ENCODE measurements around the gene RPS16. TPM values are rescaled to one million over a fixed set of nuclear protein-coding genes. Genes with fewer than 3 reads are reported as not detected.

The RPS16 gene
- total RNA-seq, 1 donor: 44.9 TPM

GRCh38 chr19:39434123-39435076, 1.3 kb downstream of the RPS16 start:
- no peak for TF ChIP-seq CTCF (IDR thresholded peaks at IDR 0.05; ENCODE audit: extremely low read depth, low read depth, low read length)
- H4K20me1 ChIP-seq (ENCODE audit: insufficient read depth, low read length): peaks cover 20% of the 10 kb centered on the region
- peak overlapping the region; percentile 93 for H3K4me3 ChIP-seq (ENCODE audit: insufficient read depth, low read length)
- peak overlapping the region; percentile 88 for H3K4me2 ChIP-seq (ENCODE audit: insufficient read depth, low read length)
- H3K27me3 ChIP-seq (ENCODE audit: insufficient read depth, low read length): no peaks in the 10 kb centered on the region
- peak overlapping the region; percentile 96 for H3K27ac ChIP-seq (ENCODE audit: low read depth, low read length)
- DNase-seq (ENCODE audit: insufficient read length, low spot score, missing footprints): peak; percentile 61
- H3K4me1 ChIP-seq (ENCODE audit: insufficient read depth, low read length): peaks cover 28% of the 10 kb centered on the region
- H2AFZ ChIP-seq (ENCODE audit: low read length): no peak overlapping the region
- H3K9me3 ChIP-seq (ENCODE audit: low read depth, low read length): no peaks in the 10 kb centered on the region
- peaks cover 30% of the 10 kb centered on the region for H3K36me3 ChIP-seq (ENCODE audit: insufficient read depth, low read length)
- peaks cover 29% of the 10 kb centered on the region for H3K79me2 ChIP-seq (ENCODE audit: insufficient read depth, low read length)

GRCh38 chr19:39433480-39434079, 2.2 kb downstream of the RPS16 start:
- Histone ChIP-seq H3K4me2 (ENCODE audit: insufficient read depth, low read length) (peak overlapping the region; percentile 88), H3K4me1 (ENCODE audit: insufficient read depth, low read length) (peaks cover 34% of the 10 kb centered on the region), H4K20me1 (ENCODE audit: insufficient read depth, low read length) (peaks cover 20% of the 10 kb centered on the region), H3K36me3 (ENCODE audit: insufficient read depth, low read length) (peaks cover 30% of the 10 kb centered on the region), H3K79me2 (ENCODE audit: insufficient read depth, low read length) (peaks cover 29% of the 10 kb centered on the region), H3K4me3 (ENCODE audit: insufficient read depth, low read length) (no peak overlapping the region), H3K9me3 (ENCODE audit: low read depth, low read length) (no peaks in the 10 kb centered on the region), H3K27me3 (ENCODE audit: insufficient read depth, low read length) (no peaks in the 10 kb centered on the region), H3K27ac (ENCODE audit: low read depth, low read length) (peak overlapping the region; percentile 96), H2AFZ (ENCODE audit: low read length) (no peak overlapping the region)
- no peak for TF ChIP-seq CTCF (IDR thresholded peaks at IDR 0.05; ENCODE audit: extremely low read depth, low read depth, low read length)
- DNase-seq (ENCODE audit: insufficient read length, low spot score, missing footprints): peak; percentile 26

- no peaks in the 10 kb centered on the region for H3K27me3 ChIP-seq (ENCODE audit: insufficient read depth, low read length)
- no peak overlapping the region for H3K4me2 ChIP-seq (ENCODE audit: insufficient read depth, low read length)
- H3K4me3 ChIP-seq (ENCODE audit: insufficient read depth, low read length): no peak overlapping the region
- peaks cover 29% of the 10 kb centered on the region for H3K79me2 ChIP-seq (ENCODE audit: insufficient read depth, low read length)
- H3K36me3 ChIP-seq (ENCODE audit: insufficient read depth, low read length): peaks cover 30% of the 10 kb centered on the region
- H3K4me1 ChIP-seq (ENCODE audit: insufficient read depth, low read length): peaks cover 42% of the 10 kb centered on the region
- H4K20me1 ChIP-seq (ENCODE audit: insufficient read depth, low read length): peaks cover 20% of the 10 kb centered on the region
- peak overlapping the region; percentile 96 for H3K27ac ChIP-seq (ENCODE audit: low read depth, low read length)
- peak; percentile 31 for DNase-seq (ENCODE audit: insufficient read length, low spot score, missing footprints)
- TF ChIP-seq CTCF (IDR thresholded peaks at IDR 0.05; ENCODE audit: extremely low read depth, low read depth, low read length): no peak
- H3K9me3 ChIP-seq (ENCODE audit: low read depth, low read length): no peaks in the 10 kb centered on the region
- H2AFZ ChIP-seq (ENCODE audit: low read length): no peak overlapping the region
Measured at GRCh38 chr19:39432677-39433025, 3.1 kb downstream of the RPS16 start.

Measured in osteoblast (primary cell).